Smooth muscle cell (in vitro differentiated cells): Measurements from ENCODE around the gene PPP2R5E. TPM values are rescaled to one million over a fixed set of nuclear protein-coding genes. Genes with fewer than 3 reads are reported as not detected.

Source experiments
- DNase-seq: peaks from one replicate; lab custom pipeline; 2025; ENCODE audit not compliant: unreplicated experiment; lab: John Stamatoyannopoulos, UW
- H2AFZ ChIP-seq: fragments of 200-600 bp; sonication (generic); 2 replicates; pipeline ENCODE4 v1.6.0; 2016; ENCODE audit warnings: antibody characterized with exemption, low read depth, mild to moderate bottlenecking
- H3F3A ChIP-seq: fragments of 200-600 bp; sonication (generic); 2 replicates; pipeline ENCODE4 v1.6.0; 2017; ENCODE audit warnings: antibody characterized with exemption, low read depth
- H3K27ac ChIP-seq: fragments of 200-600 bp; sonication (generic); 2 replicates; pipeline ENCODE4 v1.5.1; 2016; ENCODE audit warnings: low read depth, mild to moderate bottlenecking
- H3K27me3 ChIP-seq: fragments of 200-600 bp; sonication (generic); 2 replicates; pipeline ENCODE4 v1.6.1; 2016; ENCODE audit warnings: low read depth, mild to moderate bottlenecking
- H3K36me3 ChIP-seq: fragments of 200-600 bp; sonication (generic); 2 replicates; pipeline ENCODE4 v1.5.1; 2016; ENCODE audit warnings: low read depth
- H3K4me1 ChIP-seq: fragments of 200-600 bp; sonication (generic); 2 replicates; pipeline ENCODE4 v1.5.1; 2016; ENCODE audit warnings: low read depth
- H3K4me2 ChIP-seq: fragments of 200-600 bp; sonication (generic); 2 replicates; pipeline ENCODE4 v1.6.0; 2016; ENCODE audit warnings: mild to moderate bottlenecking
- H3K4me3 ChIP-seq: fragments of 200-600 bp; sonication (generic); 2 replicates; pipeline ENCODE4 v1.5.1; 2016; ENCODE audit warnings: mild to moderate bottlenecking
- H3K79me2 ChIP-seq: fragments of 200-600 bp; sonication (generic); 2 replicates; pipeline ENCODE4 v1.6.0; 2016; ENCODE audit warnings: low read depth, mild to moderate bottlenecking
- H3K9ac ChIP-seq: fragments of 200-600 bp; sonication (generic); 2 replicates; pipeline ENCODE4 v1.6.0; 2016; ENCODE audit warnings: low read depth
- H3K9me3 ChIP-seq: fragments of 200-600 bp; sonication (generic); replicated peaks from 2 replicates; pipeline ENCODE4 v1.5.1; 2016; ENCODE audit warnings: low read depth
- H4K20me1 ChIP-seq: fragments of 200-600 bp; sonication (generic); 2 replicates; pipeline ENCODE4 v1.6.0; 2016; ENCODE audit warnings: low read depth
- WGBS: methylation state at CpG from one replicate; pipeline ENCODE4 v1.1.7; 2016; ENCODE audit warnings: low lambda C conversion rate; 5-methylcytosine and 5-hydroxymethylcytosine counted together
- polyA plus RNA-seq: library from polyadenylated mRNA; unstranded; fragments of >200 nt; fragmentation: Nextera tagmentation; extraction: Ambion mirVana; gene quantifications from 2 replicates; pipeline ENCODE4 v1.2.1, GENCODE V29; 2016
- total RNA-seq: library from RNA; depleted of rRNA; stranded (reverse); fragments of >200 nt; gene quantifications from 2 replicates; pipeline ENCODE4 v1.2.3, GENCODE V29; 2014
- TF ChIP-seq, protein P1 (sequence below): fragments of 200-600 bp; sonication (generic); IDR thresholded peaks from 2 replicates; pipeline ENCODE4 v1.5.1; 2017; ENCODE audit warnings: borderline replicate concordance, mild to moderate bottlenecking, antibody characterized with exemption; ENCODE audit not compliant: insufficient read depth, poor library complexity, severe bottlenecking

The PPP2R5E gene
- total and polyA plus RNA-seq, 2 experiments from 2014 or later = 31.7 to 47.7 TPM

DNA sequence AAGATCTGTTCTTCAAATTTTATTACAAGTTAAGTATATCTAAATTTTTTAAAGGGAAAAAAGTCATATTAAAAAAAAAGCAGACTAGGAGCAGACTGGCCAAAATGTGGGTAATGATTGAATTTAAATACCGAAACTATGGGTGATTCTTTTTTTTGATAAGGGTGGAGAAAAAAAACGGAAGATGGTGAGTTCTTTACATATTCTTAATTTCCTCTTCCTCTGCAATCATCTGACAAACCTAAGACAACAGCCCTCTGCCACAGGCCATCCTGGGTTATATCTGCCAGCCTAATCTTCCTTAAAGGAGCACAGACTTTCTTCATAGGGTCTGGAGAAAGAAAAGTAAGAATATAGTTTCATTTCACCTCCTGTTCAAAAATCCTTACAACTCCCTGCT lies 108.0 kb downstream of the PPP2R5E start:
- Histone ChIP-seq H3K9me3 (no peaks in the 10 kb centered on the region), H3K27ac (no peak overlapping the region), H3K4me2 (no peak overlapping the region), H2AFZ (no peak overlapping the region), H3K9ac (no peak overlapping the region), H3K27me3 (no peaks in the 10 kb centered on the region), H4K20me1 (peaks cover 97% of the 10 kb centered on the region), H3K79me2 (peaks cover 73% of the 10 kb centered on the region), H3K4me3 (no peak overlapping the region), H3K36me3 (no peaks in the 10 kb centered on the region), H3F3A (no peaks in the 10 kb centered on the region), H3K4me1 (peaks cover 16% of the 10 kb centered on the region)
- TF ChIP-seq, protein P1, sequence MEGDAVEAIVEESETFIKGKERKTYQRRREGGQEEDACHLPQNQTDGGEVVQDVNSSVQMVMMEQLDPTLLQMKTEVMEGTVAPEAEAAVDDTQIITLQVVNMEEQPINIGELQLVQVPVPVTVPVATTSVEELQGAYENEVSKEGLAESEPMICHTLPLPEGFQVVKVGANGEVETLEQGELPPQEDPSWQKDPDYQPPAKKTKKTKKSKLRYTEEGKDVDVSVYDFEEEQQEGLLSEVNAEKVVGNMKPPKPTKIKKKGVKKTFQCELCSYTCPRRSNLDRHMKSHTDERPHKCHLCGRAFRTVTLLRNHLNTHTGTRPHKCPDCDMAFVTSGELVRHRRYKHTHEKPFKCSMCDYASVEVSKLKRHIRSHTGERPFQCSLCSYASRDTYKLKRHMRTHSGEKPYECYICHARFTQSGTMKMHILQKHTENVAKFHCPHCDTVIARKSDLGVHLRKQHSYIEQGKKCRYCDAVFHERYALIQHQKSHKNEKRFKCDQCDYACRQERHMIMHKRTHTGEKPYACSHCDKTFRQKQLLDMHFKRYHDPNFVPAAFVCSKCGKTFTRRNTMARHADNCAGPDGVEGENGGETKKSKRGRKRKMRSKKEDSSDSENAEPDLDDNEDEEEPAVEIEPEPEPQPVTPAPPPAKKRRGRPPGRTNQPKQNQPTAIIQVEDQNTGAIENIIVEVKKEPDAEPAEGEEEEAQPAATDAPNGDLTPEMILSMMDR = no peak
- DNase-seq = no peak
- WGBS = 88% methylated on average over 2 of the region's 2 CpGs

DNA sequence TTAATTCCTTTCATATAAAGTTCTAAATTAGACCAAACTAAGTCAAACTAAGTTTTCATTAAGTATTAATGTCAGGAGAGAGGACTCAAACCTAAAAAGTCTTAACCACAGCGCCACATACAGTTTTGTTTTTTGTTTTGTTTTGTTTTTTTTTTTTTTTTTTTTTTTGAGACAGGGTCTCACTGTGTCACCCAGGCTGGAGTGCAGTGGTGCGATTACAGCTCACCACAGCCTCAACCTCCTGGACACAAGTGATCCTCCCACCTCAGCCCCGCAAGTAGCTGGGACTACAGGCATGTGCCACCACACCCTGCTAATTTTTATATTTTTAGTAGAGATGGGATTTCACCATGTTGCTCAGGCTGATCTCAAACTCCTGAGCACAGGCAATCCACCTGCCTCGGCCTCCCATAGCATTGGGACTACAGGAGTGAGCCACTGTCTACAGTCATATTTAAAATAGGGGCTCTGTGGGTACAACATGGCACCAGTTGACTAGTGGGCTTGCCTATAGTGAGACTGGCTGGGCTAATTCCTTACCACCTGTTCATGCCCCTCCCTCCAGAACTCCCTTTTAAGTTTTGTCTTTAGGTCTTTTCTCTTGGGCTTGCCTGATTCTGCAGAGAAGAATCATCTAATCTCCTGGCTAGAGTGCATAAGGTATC lies 110.2 kb downstream of the PPP2R5E start:
- 99% methylated on average over 4 of the region's 4 CpGs for WGBS
- no peak overlapping the region for H3K4me3 ChIP-seq
- TF ChIP-seq, protein P1 = no peak
- H3K27ac ChIP-seq = no peak overlapping the region
- peaks cover 96% of the 10 kb centered on the region for H4K20me1 ChIP-seq
- H3K9ac ChIP-seq = no peak overlapping the region
- H3F3A ChIP-seq = no peaks in the 10 kb centered on the region
- peaks cover 76% of the 10 kb centered on the region for H3K79me2 ChIP-seq
- H3K27me3 ChIP-seq = no peaks in the 10 kb centered on the region
- DNase-seq = no peak
- H3K4me1 ChIP-seq = peaks cover 16% of the 10 kb centered on the region
- no peaks in the 10 kb centered on the region for H3K36me3 ChIP-seq
- no peak overlapping the region for H2AFZ ChIP-seq
- H3K4me2 ChIP-seq = no peak overlapping the region
- H3K9me3 ChIP-seq = no peaks in the 10 kb centered on the region

DNA sequence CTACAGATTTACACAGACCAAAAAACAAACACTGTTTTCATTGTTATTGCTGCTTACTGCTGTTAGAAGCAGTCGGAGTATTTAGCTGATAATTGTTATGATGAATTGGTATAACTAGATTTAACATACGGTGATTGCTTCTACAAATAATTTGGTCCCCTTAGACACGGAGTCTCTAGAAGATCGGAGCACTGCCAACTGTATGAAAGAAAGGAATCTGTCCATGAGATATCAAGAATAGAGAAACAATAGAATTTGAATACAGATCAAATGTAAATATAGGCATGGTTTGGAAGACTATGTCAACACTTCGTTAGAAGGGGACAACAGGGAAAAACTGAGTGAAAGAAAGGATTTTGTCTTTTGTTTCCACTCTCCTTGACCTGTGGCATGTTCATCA lies 110.9 kb downstream of the PPP2R5E start:
- peaks cover 94% of the 10 kb centered on the region for H4K20me1 ChIP-seq
- H3K27ac ChIP-seq = no peak overlapping the region
- H3K9ac ChIP-seq = no peak overlapping the region
- H3K9me3 ChIP-seq = no peaks in the 10 kb centered on the region
- no peaks in the 10 kb centered on the region for H3F3A ChIP-seq
- TF ChIP-seq, protein P1 = no peak
- peaks cover 82% of the 10 kb centered on the region for H3K79me2 ChIP-seq
- no peak for DNase-seq
- no peaks in the 10 kb centered on the region for H3K27me3 ChIP-seq
- WGBS = 91% methylated on average over 5 of the region's 5 CpGs
- no peak overlapping the region for H2AFZ ChIP-seq
- no peak overlapping the region for H3K4me3 ChIP-seq
- no peak overlapping the region for H3K4me2 ChIP-seq
- H3K36me3 ChIP-seq = no peaks in the 10 kb centered on the region
- H3K4me1 ChIP-seq = peaks cover 16% of the 10 kb centered on the region

DNA sequence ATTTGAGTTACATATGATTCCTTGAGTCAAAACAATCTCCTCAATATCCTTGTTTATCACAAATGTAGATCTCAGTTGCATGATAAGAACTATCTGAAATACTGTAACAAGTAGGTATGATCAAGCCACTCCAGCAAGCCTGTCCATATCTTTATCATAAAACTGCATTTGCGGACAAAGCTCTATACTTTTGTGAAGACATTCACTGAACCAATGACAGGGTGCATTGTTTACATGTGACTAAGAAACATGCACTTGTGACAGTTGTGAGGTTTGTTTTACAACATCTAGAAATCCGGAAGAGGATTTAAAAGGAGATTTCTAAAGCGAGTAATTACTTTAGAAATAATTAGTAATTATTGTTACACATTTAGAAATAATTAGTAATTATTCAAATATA lies 111.7 kb downstream of the PPP2R5E start:
- Histone ChIP-seq H3K9ac (no peak overlapping the region), H2AFZ (no peak overlapping the region), H3K4me2 (no peak overlapping the region), H4K20me1 (peaks cover 93% of the 10 kb centered on the region), H3K4me3 (no peak overlapping the region), H3K27me3 (no peaks in the 10 kb centered on the region), H3K27ac (no peak overlapping the region), H3K4me1 (peaks cover 11% of the 10 kb centered on the region), H3K36me3 (no peaks in the 10 kb centered on the region), H3F3A (no peaks in the 10 kb centered on the region), H3K9me3 (no peaks in the 10 kb centered on the region), H3K79me2 (peaks cover 81% of the 10 kb centered on the region)
- WGBS = 69% methylated on average over 3 of the region's 3 CpGs
- DNase-seq = no peak
- TF ChIP-seq, protein P1 = no peak
